Keratinocyte (primary cell): ENCODE data around the gene SORD. TPM values are rescaled to one million over a fixed set of nuclear protein-coding genes. Genes with fewer than 3 reads are reported as not detected.
A peak's percentile ranks its signal among the peaks of the same experiment; 100 is the strongest.
"Not testable (repeated sequence)": the region's sequence is repeated elsewhere in the genome, so short reads cannot be mapped to it uniquely, and the experiment has no call there.

Experiments
- DNase-seq: peaks from one replicate; pipeline ENCODE4 v3.0.0-alpha.2; 2011; ENCODE audit warnings: low read depth, missing footprints, low spot score
- FAIRE-seq: peaks from 2 replicates; lab custom pipeline; 2011; peaks lifted over from hg19 to GRCh38; lab: Jason Lieb, UNC
- H2AFZ ChIP-seq: 2 replicates; pipeline ENCODE4 v1.6.0; 2012; ENCODE audit warnings: low read length, control low read depth, inconsistent platforms; ENCODE audit not compliant: control insufficient read depth
- H3K27ac ChIP-seq: 2 replicates; pipeline ENCODE4 v1.5.1; 2011; ENCODE audit warnings: low read length; ENCODE audit not compliant: control insufficient read depth, insufficient read depth
- H3K27me3 ChIP-seq: 3 replicates; pipeline ENCODE4 v1.6.0; 2011; ENCODE audit warnings: low read length; ENCODE audit not compliant: control insufficient read depth, insufficient read depth; ENCODE audit errors: extremely low read depth
- H3K36me3 ChIP-seq, 2 experiments: 2 replicates in 1 of 2; 3 replicates in 1 of 2; pipeline ENCODE4 v1.5.1; 2011; ENCODE audit warnings: low read length in 2 of 2, mild to moderate bottlenecking in 1 of 2; ENCODE audit not compliant: control insufficient read depth in 2 of 2, insufficient read depth in 2 of 2; ENCODE audit errors: extremely low read depth in 1 of 2
- H3K4me1 ChIP-seq: 3 replicates; pipeline ENCODE4 v1.5.1; 2011; ENCODE audit warnings: low read length; ENCODE audit not compliant: control insufficient read depth, insufficient read depth; ENCODE audit errors: extremely low read depth
- H3K4me2 ChIP-seq: 3 replicates; pipeline ENCODE4 v1.6.0; 2011; ENCODE audit warnings: low read depth, low read length; ENCODE audit not compliant: control insufficient read depth, insufficient read depth; ENCODE audit errors: extremely low read depth
- H3K4me3 ChIP-seq, 3 experiments: fragments of 200-600 bp in 1 of 3; sonication (generic) in 1 of 3; 2 replicates in 2 of 3; 3 replicates in 1 of 3; pipeline ENCODE4 v1.5.1; 2011 to 2016; ENCODE audit warnings: low read length in 3 of 3, mild to moderate bottlenecking in 3 of 3, control low read depth in 2 of 3, inconsistent platforms in 1 of 3, low read depth in 1 of 3, mixed read lengths in 1 of 3, mixed run types in 1 of 3, moderate library complexity in 1 of 3; ENCODE audit not compliant: control insufficient read depth in 2 of 3, insufficient read depth in 2 of 3; ENCODE audit errors: extremely low read depth in 1 of 3
- H3K79me2 ChIP-seq: 2 replicates; pipeline ENCODE4 v1.6.0; 2012; ENCODE audit warnings: low read length; ENCODE audit not compliant: control insufficient read depth, insufficient read depth
- H3K9ac ChIP-seq: 3 replicates; pipeline ENCODE4 v1.6.0; 2011; ENCODE audit warnings: low read length; ENCODE audit not compliant: control insufficient read depth, insufficient read depth; ENCODE audit errors: extremely low read depth
- H3K9me1 ChIP-seq: 3 replicates; pipeline ENCODE4 v1.6.0; 2011; ENCODE audit warnings: low read length; ENCODE audit not compliant: control insufficient read depth, insufficient read depth; ENCODE audit errors: extremely low read depth
- H3K9me3 ChIP-seq: 2 replicates; pipeline ENCODE4 v1.5.1; 2012; ENCODE audit warnings: low read depth, low read length; ENCODE audit not compliant: control insufficient read depth
- H4K20me1 ChIP-seq: 3 replicates; pipeline ENCODE4 v1.6.0; 2011; ENCODE audit warnings: low read length; ENCODE audit not compliant: control insufficient read depth, insufficient read depth; ENCODE audit errors: extremely low read depth
- CTCF ChIP-seq, 3 experiments: IDR thresholded peaks in 1 of 3; conservative IDR thresholded peaks in 1 of 3; optimal IDR thresholded peaks in 1 of 3; 2 replicates in 2 of 3; 3 replicates in 1 of 3; pipeline versions ENCODE3 to v1.5.1; 2011; ENCODE audit warnings: low read length in 3 of 3, mild to moderate bottlenecking in 3 of 3, moderate library complexity in 2 of 3, control low read depth in 1 of 3, inconsistent platforms in 1 of 3; ENCODE audit not compliant: insufficient read depth in 2 of 3; ENCODE audit errors: extremely low read depth in 1 of 3
- EZH2 ChIP-seq: IDR thresholded peaks from one replicate; pipeline ENCODE4 v1.6.1; 2012; ENCODE audit warnings: inconsistent platforms, mild to moderate bottlenecking, low read length, moderate library complexity
- dilution Hi-C: fragments of 300-500 bp; cut with MboI; formaldehyde crosslinking; loops from one replicate; pipeline ENCODE4 v1.7.0; 2020; ENCODE audit warnings: low sequenced_read_pairs; ENCODE audit not compliant: extremely low pct_ligation_motif_present
- polyA plus RNA-seq, 5 experiments: library from polyadenylated mRNA; depleted of rRNA in 3 of 5; stranded (reverse) in 3 of 5; stranded (forward) in 1 of 5; unstranded in 1 of 5; fragments of >200 nt; gene quantifications; 1 replicate in 1 of 5; 2 replicates in 3 of 5; 3 replicates in 1 of 5; pipeline versions ENCODE4 v1.2.1 to v1.2.3, GENCODE V29; 2011 to 2012; ENCODE audit warnings: missing spikeins in 2 of 5, low read depth in 1 of 5, low replicate concordance in 1 of 5

SORD gene
- polyA plus RNA-seq, 1 donor (not counting 4 experiments of a cell fraction or from before 2014, with no cell fraction given): 46.7 TPM

GRCh38 chr15:45064386-45064785 is 41.4 kb downstream of the SORD start:
- H3K9ac ChIP-seq: no peak overlapping the region
- H3K4me2 ChIP-seq: no peak overlapping the region
- H3K4me1 ChIP-seq: peaks cover 11% of the 10 kb centered on the region
- no peaks in the 10 kb centered on the region for H3K79me2 ChIP-seq
- peaks cover 0 to under 1% of the 10 kb centered on the region in 2 experiments for H3K36me3 ChIP-seq
- no peak overlapping the region for H3K4me3 ChIP-seq
- DNase-seq (no peak), FAIRE-seq (no peak)
- dilution Hi-C loops: no loop called here
- H4K20me1 ChIP-seq: no peaks in the 10 kb centered on the region
- no peak overlapping the region for H3K27ac ChIP-seq
- H2AFZ ChIP-seq: no peak overlapping the region
- H3K27me3 ChIP-seq: no peaks in the 10 kb centered on the region
- H3K9me3 ChIP-seq: no peaks in the 10 kb centered on the region
- no peaks in the 10 kb centered on the region for H3K9me1 ChIP-seq
- no peak for TF ChIP-seq EZH2
- no peak for TF ChIP-seq CTCF (optimal IDR thresholded peaks at IDR 0.05 in 1 of 3, IDR thresholded peaks at IDR 0.05 in 1 of 3, conservative IDR thresholded peaks at IDR 0.05 in 1 of 3; ENCODE audit: extremely low read depth in 1 of 3, insufficient read depth in 2 of 3, low read length in 3 of 3)

GRCh38 chr15:45069942-45070360 is 47.0 kb downstream of the SORD start:
- H3K9me3 ChIP-seq, H2AFZ ChIP-seq, H3K27ac ChIP-seq, H3K9ac ChIP-seq, H3K36me3 ChIP-seq, H3K9me1 ChIP-seq, H4K20me1 ChIP-seq, DNase-seq, dilution Hi-C loops, H3K27me3 ChIP-seq, H3K4me3 ChIP-seq, H3K79me2 ChIP-seq, H3K4me2 ChIP-seq: not testable (repeated sequence)
- FAIRE-seq: peak; percentile 88
- peaks cover 13% of the 10 kb centered on the region for H3K4me1 ChIP-seq

- H3K27me3 ChIP-seq, H2AFZ ChIP-seq, H4K20me1 ChIP-seq, H3K9me3 ChIP-seq, DNase-seq, H3K79me2 ChIP-seq, H3K9ac ChIP-seq, FAIRE-seq, H3K27ac ChIP-seq, dilution Hi-C loops, H3K36me3 ChIP-seq, H3K4me2 ChIP-seq, H3K9me1 ChIP-seq, H3K4me3 ChIP-seq: not testable (repeated sequence)
- H3K4me1 ChIP-seq: peaks cover 13% of the 10 kb centered on the region
Measured at GRCh38 chr15:45073602-45074001, 50.6 kb downstream of the SORD start.

- H3K9ac ChIP-seq, H3K36me3 ChIP-seq, H4K20me1 ChIP-seq, H3K9me3 ChIP-seq, H3K4me3 ChIP-seq, FAIRE-seq, H3K27me3 ChIP-seq, DNase-seq, H3K4me2 ChIP-seq, H2AFZ ChIP-seq, H3K79me2 ChIP-seq, H3K9me1 ChIP-seq, dilution Hi-C loops, H3K4me1 ChIP-seq, H3K27ac ChIP-seq: not testable (repeated sequence)
Measured at GRCh38 chr15:45075440-45076320, 52.7 kb downstream of the SORD start.
